Body of pancreas (tissue), 4 donors: ENCODE measurements around the gene NBEAL2. TPM values are rescaled to one million over a fixed set of nuclear protein-coding genes. Genes with fewer than 3 reads are reported as not detected.
A peak's percentile ranks its signal among the peaks of the same experiment; 100 is the strongest.

ENCODE experiments used
- ATAC-seq: fragments of 150-250 bp; one replicate; pipeline ENCODE4 v1.9.1; 2016
- DNase-seq, 4 donors: peaks; one replicate each; pipeline ENCODE4 v3.0.0-alpha.2; 2019
- H3K27ac ChIP-seq, 4 donors: fragments of 200-600 bp; sonication (generic); 1 replicate in 3 of 4; 2 replicates in 1 of 4; pipeline versions ENCODE4 v1.5.1 to v1.6.1; 2016 to 2019; ENCODE audit warnings: mild to moderate bottlenecking in 1 of 4, mixed read lengths in 1 of 4, moderate library complexity in 1 of 4
- H3K27me3 ChIP-seq, 2 donors: fragments of 200-600 bp; sonication (generic); one replicate each; pipeline ENCODE4 v1.6.0; 2016; ENCODE audit warnings: mild to moderate bottlenecking in 1 of 2
- H3K36me3 ChIP-seq, 2 donors: fragments of 200-600 bp; sonication (generic); replicated peaks in 1 of 2; 2 replicates each; pipeline ENCODE4 v1.5.1; 2016; ENCODE audit warnings: low read depth in 2 of 2; ENCODE audit not compliant: insufficient read depth in 1 of 2
- H3K4me1 ChIP-seq: fragments of 200-600 bp; sonication (generic); one replicate; pipeline ENCODE4 v1.6.0; 2016
- H3K4me3 ChIP-seq, 2 donors: fragments of 200-600 bp; sonication (generic); 1 replicate in 1 of 2; 2 replicates in 1 of 2; pipeline ENCODE4 v1.5.1; 2016 to 2019
- H3K9me3 ChIP-seq, 3 donors: fragments of 200-600 bp; sonication (generic); 1 replicate in 2 of 3; 2 replicates in 1 of 3; pipeline ENCODE4 v1.5.1; 2016
- POLR2A ChIP-seq, 3 donors: fragments of 450-650 bp; IDR thresholded peaks; one replicate each; pipeline ENCODE4 v1.6.1; 2016; ENCODE audit warnings: antibody characterized with exemption in 3 of 3, mild to moderate bottlenecking in 2 of 3
- WGBS, 2 donors: methylation state at CpG; one replicate each; pipeline ENCODE4 v1.1.5; 2017; 5-methylcytosine and 5-hydroxymethylcytosine counted together
- intact Hi-C: fragments of 100-400 bp; cut with DNase I; formaldehyde crosslinking; loops from one replicate; pipeline ENCODE4 v1.15.1; 2023
- total RNA-seq, 2 donors: library from RNA; depleted of rRNA; stranded (reverse); fragments of >200 nt; gene quantifications; one replicate each; pipeline ENCODE4 v1.1.0, GENCODE V29; 2016
- TF ChIP-seq, protein P1 (sequence below), 7 experiments: fragments of 450-650 bp in 4 of 7; fragments of 200-600 bp in 3 of 7; sonication (generic) in 3 of 7; IDR thresholded peaks; one replicate each; pipeline ENCODE4 v1.5.1; 2016 to 2019; ENCODE audit warnings: antibody characterized with exemption in 7 of 7

Gene NBEAL2
- total RNA-seq, 2 donors from 2014 or later, result 98.8 to 151 TPM

DNA sequence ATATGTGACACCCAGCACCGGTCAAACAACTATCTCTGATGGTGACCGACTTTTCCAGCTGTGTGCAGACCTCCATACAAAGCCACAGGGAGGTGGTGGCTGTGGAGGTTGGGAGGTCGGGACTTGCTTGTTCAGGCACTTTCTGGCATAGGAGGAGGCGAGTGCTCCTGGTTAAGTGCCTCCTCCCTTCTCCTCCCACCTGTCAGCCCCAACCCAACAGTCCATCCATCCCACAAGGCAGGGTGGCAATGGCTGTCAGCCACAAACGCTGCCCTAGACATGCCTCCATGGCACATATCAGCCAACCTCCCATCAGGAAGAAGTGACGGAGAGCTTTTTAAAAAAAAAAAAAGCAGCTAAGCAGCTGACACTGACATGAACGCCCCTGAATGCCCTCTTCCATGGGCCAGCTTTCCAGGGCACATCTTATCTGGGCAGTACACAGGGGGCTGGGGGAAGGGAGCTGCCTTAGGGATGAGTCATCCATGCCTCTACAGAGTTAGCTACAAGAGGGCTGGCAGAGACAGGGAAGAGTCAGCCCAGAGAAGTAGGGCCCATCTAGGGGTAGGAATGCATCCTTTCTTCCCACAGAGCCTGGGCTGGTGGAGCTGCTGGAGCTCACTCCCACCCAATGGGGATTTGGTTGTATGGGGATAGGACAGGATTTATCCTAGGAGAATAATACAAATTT is 44.2 kb upstream of the NBEAL2 start:
- 43 to 58% methylated on average over 7 of the region's 7 CpGs for WGBS, 2 donors
- H3K4me1 ChIP-seq, result peaks cover 98% of the 10 kb centered on the region

DNA sequence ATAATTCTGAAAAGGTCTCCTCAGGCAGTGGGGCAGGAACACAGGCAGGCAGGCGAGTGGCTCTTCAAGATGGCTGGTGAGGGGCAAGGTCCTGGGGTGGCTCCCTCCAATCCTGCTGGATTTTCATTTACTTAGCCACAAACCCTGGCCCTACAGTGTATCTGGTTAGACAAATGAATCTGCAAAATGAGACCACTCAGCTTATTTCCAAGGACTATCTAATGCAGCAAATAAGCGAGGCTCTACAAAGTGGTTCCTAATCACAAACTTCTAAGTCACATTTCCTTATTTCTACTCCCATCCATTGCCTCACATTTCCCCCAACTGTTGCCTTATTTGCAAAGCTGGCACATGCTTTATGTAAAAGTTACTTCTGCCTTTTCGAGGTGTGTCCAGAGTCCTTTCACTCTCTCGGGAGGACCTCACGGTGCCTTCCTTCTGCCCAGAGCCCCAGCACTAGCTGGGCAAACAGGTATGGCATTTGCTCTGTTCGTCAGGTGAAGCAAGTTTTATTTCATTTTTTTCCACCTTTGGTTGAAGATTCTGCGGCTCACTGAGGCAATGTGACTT is 43.4 kb upstream of the NBEAL2 start:
- DNase-seq, result peak in 2 of 4 donors; percentile 6 to 36
- Histone ChIP-seq H3K27ac (peak overlapping the region; percentile 70 to 93 (median 82)), H3K27me3 (no peaks in the 10 kb centered on the region), H3K4me1 (peaks cover 98% of the 10 kb centered on the region), H3K36me3 (no peaks in the 10 kb centered on the region), H3K9me3 (no peaks in the 10 kb centered on the region), H3K4me3 (no peak overlapping the region)
- 67 to 81% methylated on average over 7 of the region's 7 CpGs for WGBS, 2 donors
- TF ChIP-seq POLR2A (IDR thresholded peaks at IDR 0.05), result no peak
- TF ChIP-seq, protein P1, sequence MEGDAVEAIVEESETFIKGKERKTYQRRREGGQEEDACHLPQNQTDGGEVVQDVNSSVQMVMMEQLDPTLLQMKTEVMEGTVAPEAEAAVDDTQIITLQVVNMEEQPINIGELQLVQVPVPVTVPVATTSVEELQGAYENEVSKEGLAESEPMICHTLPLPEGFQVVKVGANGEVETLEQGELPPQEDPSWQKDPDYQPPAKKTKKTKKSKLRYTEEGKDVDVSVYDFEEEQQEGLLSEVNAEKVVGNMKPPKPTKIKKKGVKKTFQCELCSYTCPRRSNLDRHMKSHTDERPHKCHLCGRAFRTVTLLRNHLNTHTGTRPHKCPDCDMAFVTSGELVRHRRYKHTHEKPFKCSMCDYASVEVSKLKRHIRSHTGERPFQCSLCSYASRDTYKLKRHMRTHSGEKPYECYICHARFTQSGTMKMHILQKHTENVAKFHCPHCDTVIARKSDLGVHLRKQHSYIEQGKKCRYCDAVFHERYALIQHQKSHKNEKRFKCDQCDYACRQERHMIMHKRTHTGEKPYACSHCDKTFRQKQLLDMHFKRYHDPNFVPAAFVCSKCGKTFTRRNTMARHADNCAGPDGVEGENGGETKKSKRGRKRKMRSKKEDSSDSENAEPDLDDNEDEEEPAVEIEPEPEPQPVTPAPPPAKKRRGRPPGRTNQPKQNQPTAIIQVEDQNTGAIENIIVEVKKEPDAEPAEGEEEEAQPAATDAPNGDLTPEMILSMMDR (IDR thresholded peaks at IDR 0.05), result no peak
- intact Hi-C loops, result no loop called here
- no peak for ATAC-seq

More for the DNA sequence above, 44.2 kb upstream of the NBEAL2 start:
- DNase-seq (peak; percentile 87 to 98 (median 96)), ATAC-seq (peak; percentile 92)
- Histone ChIP-seq H3K36me3 (no peaks in the 10 kb centered on the region), H3K27ac (peak overlapping the region; percentile 81 to 93 (median 85)), H3K4me3 (no peak overlapping the region), H3K9me3 (no peaks in the 10 kb centered on the region), H3K27me3 (no peaks in the 10 kb centered on the region)
- TF ChIP-seq POLR2A (IDR thresholded peaks at IDR 0.05), result peak in 2 of 3 donors; percentile 38 to 54
- TF ChIP-seq, protein P1 (IDR thresholded peaks at IDR 0.05), result peak; percentile 7 to 72 (median 41)
- intact Hi-C loops, result no loop called here

DNA sequence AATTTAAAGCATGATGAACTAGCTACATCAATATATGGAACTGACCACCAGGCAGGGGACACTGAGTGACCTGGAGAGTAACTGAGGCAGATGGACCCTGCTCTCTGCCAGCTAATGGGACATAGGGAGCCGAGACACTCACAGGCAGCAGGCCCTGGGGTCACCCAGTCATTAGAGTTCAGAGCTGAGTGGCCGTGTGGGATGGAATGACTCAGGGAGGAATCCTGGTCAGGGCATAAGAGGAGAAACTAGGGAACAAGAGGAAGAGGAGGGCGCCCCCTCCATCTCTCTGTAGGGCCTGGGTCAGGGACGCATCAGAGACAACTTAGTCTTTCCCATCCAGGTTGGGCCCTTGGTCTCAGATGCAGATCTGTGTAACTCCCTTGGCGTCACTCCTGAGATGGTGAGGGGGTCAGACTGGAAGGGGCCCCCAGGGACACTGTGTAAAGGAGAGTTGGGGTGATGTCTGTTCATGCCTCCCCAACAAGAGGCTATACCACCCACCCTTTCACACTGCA is 42.7 kb upstream of the NBEAL2 start:
- Histone ChIP-seq H3K9me3 (no peaks in the 10 kb centered on the region), H3K4me3 (no peak overlapping the region), H3K27me3 (no peaks in the 10 kb centered on the region), H3K36me3 (no peaks in the 10 kb centered on the region), H3K27ac (peak overlapping the region; percentile 70 to 93 (median 82)), H3K4me1 (peaks cover 97% of the 10 kb centered on the region)
- ATAC-seq, result no peak
- intact Hi-C loops, result no loop called here
- no peak for TF ChIP-seq POLR2A (IDR thresholded peaks at IDR 0.05)
- TF ChIP-seq, protein P1 (IDR thresholded peaks at IDR 0.05), result no peak
- WGBS, 2 donors, result 92 to 93% methylated on average over 5 of the region's 5 CpGs
- peak in 2 of 4 donors; percentile 4 to 8 for DNase-seq

DNA sequence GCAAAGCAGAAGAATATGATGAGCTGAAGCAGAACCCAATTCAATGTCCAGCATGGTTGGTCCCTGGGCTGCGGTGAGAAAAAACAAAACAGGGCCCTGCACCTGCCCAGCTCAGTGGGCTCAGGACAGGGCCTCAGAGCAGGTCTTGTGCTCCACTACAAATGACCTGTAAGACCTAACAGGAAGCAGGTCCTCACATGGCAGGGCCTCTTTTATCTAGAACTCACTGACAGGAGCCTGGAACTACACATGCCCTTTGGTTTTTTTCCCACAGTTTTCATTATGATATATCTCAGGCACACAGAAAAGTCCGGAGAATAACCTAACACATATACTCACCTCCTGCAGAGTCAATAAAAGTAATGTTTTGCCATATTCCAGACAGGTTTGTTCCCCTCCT is 41.3 kb upstream of the NBEAL2 start:
- no peak overlapping the region for H3K4me3 ChIP-seq
- TF ChIP-seq, protein P1 (IDR thresholded peaks at IDR 0.05), result no peak
- no peak for TF ChIP-seq POLR2A (IDR thresholded peaks at IDR 0.05)
- intact Hi-C loops, result no loop called here
- DNase-seq (peak in 3 of 4 donors; percentile 56 to 71 (median 69)), ATAC-seq (peak; percentile 19)
- no peaks in the 10 kb centered on the region for H3K36me3 ChIP-seq
- H3K27me3 ChIP-seq, result no peaks in the 10 kb centered on the region
- H3K9me3 ChIP-seq, result no peaks in the 10 kb centered on the region
- peaks cover 97% of the 10 kb centered on the region for H3K4me1 ChIP-seq
- 22 to 34% methylated on average over 2 of the region's 2 CpGs for WGBS, 2 donors
- H3K27ac ChIP-seq, result peak overlapping the region; percentile 70 to 93 (median 82)
